ENCODE measurements around the gene DNALI1. TPM values are rescaled to one million over a fixed set of nuclear protein-coding genes. Genes with fewer than 3 reads are reported as not detected.

Gene DNALI1
- total and polyA plus RNA-seq, 4 donors, result 17.8 to 48.5 (median 26.0) TPM

DNA sequence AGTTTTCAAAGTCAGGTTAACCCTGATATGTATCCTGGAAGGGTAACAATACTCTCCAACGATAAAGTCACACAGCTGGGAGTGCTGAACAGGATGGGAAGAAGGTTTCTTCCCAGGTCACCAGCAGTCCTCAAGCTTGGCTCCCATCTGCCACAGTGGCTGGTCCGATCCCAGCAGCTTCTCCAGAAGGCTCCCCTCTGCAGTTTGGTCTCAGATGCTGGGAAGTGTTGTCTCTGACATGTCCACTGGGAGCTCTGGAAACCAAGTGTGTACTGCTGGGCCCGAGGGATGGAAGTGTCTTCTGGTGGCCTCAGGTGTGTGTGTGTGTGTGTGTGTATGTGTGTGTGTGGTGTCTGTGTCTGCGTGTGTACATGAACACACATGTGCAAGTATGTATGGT is 55.4 kb downstream of the DNALI1 start:
- H3K9ac ChIP-seq (ENCODE audit: insufficient read depth in 1 of 2, low read length in 2 of 2), result no peak overlapping the region
- TF ChIP-seq, protein P1, sequence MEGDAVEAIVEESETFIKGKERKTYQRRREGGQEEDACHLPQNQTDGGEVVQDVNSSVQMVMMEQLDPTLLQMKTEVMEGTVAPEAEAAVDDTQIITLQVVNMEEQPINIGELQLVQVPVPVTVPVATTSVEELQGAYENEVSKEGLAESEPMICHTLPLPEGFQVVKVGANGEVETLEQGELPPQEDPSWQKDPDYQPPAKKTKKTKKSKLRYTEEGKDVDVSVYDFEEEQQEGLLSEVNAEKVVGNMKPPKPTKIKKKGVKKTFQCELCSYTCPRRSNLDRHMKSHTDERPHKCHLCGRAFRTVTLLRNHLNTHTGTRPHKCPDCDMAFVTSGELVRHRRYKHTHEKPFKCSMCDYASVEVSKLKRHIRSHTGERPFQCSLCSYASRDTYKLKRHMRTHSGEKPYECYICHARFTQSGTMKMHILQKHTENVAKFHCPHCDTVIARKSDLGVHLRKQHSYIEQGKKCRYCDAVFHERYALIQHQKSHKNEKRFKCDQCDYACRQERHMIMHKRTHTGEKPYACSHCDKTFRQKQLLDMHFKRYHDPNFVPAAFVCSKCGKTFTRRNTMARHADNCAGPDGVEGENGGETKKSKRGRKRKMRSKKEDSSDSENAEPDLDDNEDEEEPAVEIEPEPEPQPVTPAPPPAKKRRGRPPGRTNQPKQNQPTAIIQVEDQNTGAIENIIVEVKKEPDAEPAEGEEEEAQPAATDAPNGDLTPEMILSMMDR (IDR thresholded peaks at IDR 0.05; ENCODE audit: control extremely low read depth, extremely low read depth), result no peak
- no peaks in the 10 kb centered on the region for H3K36me3 ChIP-seq (ENCODE audit: control insufficient read depth in 4 of 4, insufficient read depth in 4 of 4, low read length in 4 of 4)
- peaks cover 0 to 4% (median 0%) of the 10 kb centered on the region in 4 donors for H3K9me3 ChIP-seq (ENCODE audit: control insufficient read depth in 4 of 4, insufficient read depth in 3 of 4, low read length in 3 of 4)
- DNase-seq (no peak), ATAC-seq (ENCODE audit: insufficient read depth, low FRiP score) (no peak)
- H3K4me1 ChIP-seq (ENCODE audit: control insufficient read depth in 5 of 5, insufficient read depth in 5 of 5, low read length in 5 of 5), result no peaks in the 10 kb centered on the region
- peaks cover 0 to 32% (median 0%) of the 10 kb centered on the region in 3 donors for H3K27me3 ChIP-seq (ENCODE audit: control insufficient read depth in 3 of 3, insufficient read depth in 3 of 3, low read length in 2 of 3)
- H3K27ac ChIP-seq (ENCODE audit: low read depth in 1 of 2, low read length in 1 of 2), result no peak overlapping the region
- WGBS, 2 donors, result 71 to 90% methylated on average over 4 of the region's 4 CpGs
- H3K4me3 ChIP-seq, result no peak overlapping the region

DNA sequence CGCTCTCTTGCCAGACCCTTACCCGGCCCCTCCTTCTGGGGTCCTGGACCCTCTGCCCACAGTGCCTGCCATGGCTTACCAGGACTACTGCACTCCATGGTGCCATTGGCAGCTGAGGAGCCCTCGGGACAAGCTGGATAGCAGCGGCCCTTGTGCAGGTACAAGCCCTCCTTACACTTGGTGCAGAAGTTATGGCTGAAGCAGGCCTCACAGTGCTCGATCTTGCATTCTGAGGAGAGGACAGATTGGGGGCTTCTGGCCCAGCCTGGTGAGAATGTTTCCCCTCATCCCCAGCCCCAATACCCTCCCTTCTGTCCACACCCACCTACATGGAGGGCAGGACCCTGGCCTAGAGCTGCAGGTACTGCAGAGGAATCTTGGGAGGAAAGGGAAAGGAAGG is 57.4 kb downstream of the DNALI1 start:
- Histone ChIP-seq H3K27ac (ENCODE audit: low read depth in 1 of 2, low read length in 1 of 2) (no peak overlapping the region), H3K4me3 (no peak overlapping the region), H3K36me3 (ENCODE audit: control insufficient read depth in 4 of 4, insufficient read depth in 4 of 4, low read length in 4 of 4) (no peaks in the 10 kb centered on the region), H3K9me3 (ENCODE audit: control insufficient read depth in 4 of 4, insufficient read depth in 3 of 4, low read length in 3 of 4) (peaks cover 0 to 4% (median 0%) of the 10 kb centered on the region in 4 donors), H3K4me1 (ENCODE audit: control insufficient read depth in 5 of 5, insufficient read depth in 5 of 5, low read length in 5 of 5) (no peaks in the 10 kb centered on the region), H3K27me3 (ENCODE audit: control insufficient read depth in 3 of 3, insufficient read depth in 3 of 3, low read length in 2 of 3) (peaks cover 0 to 22% (median 3%) of the 10 kb centered on the region in 3 donors), H3K9ac (ENCODE audit: insufficient read depth in 1 of 2, low read length in 2 of 2) (no peak overlapping the region)
- TF ChIP-seq, protein P1 (IDR thresholded peaks at IDR 0.05; ENCODE audit: control extremely low read depth, extremely low read depth), result no peak
- DNase-seq (no peak), ATAC-seq (ENCODE audit: insufficient read depth, low FRiP score) (no peak)
- WGBS, 2 donors, result 86 to 88% methylated on average over 5 of the region's 5 CpGs

DNA sequence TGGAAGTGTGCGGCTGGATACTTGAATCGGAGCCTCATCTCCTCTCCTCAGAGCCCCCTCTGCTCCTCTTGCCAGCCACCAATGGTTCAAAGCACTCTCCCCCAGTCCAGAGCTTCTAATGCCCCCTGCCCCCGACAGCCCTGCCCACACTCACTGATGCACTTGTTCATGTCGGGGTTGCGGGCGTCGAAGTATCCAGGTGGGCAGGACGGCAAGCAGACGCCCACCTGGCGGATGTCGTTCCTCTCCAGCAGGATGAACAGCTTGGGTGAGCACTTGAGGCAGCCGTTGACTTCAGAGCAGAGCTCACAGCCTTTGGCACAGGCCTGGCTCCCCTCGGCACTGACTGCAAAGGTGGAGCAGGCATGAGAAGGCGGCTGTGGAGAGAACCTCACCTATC is 59.6 kb downstream of the DNALI1 start:
- DNase-seq, result no peak
- H3K36me3 ChIP-seq (ENCODE audit: control insufficient read depth in 4 of 4, insufficient read depth in 4 of 4, low read length in 4 of 4), result no peaks in the 10 kb centered on the region
- no peak overlapping the region for H3K9ac ChIP-seq (ENCODE audit: insufficient read depth in 1 of 2, low read length in 2 of 2)
- peaks cover 0 to 18% (median 3%) of the 10 kb centered on the region in 3 donors for H3K27me3 ChIP-seq (ENCODE audit: control insufficient read depth in 3 of 3, insufficient read depth in 3 of 3, low read length in 2 of 3)
- no peak for ATAC-seq (ENCODE audit: insufficient read depth, low FRiP score)
- peaks cover 0 to 4% (median 0%) of the 10 kb centered on the region in 4 donors for H3K9me3 ChIP-seq (ENCODE audit: control insufficient read depth in 4 of 4, insufficient read depth in 3 of 4, low read length in 3 of 4)
- TF ChIP-seq, protein P1 (IDR thresholded peaks at IDR 0.05; ENCODE audit: control extremely low read depth, extremely low read depth), result no peak
- H3K4me1 ChIP-seq (ENCODE audit: control insufficient read depth in 5 of 5, insufficient read depth in 5 of 5, low read length in 5 of 5), result no peaks in the 10 kb centered on the region
- no peak overlapping the region for H3K4me3 ChIP-seq
- 75 to 84% methylated on average over 14 of the region's 14 CpGs for WGBS, 2 donors
- H3K27ac ChIP-seq (ENCODE audit: low read depth in 1 of 2, low read length in 1 of 2), result no peak overlapping the region

Small RNAs within 50 kb of the gene (small RNA-seq; reads per million reads assigned to genes)
- gene AL034379.1 (ENCODE audit: low replicate concordance), result not detected

Other genes starting within 250 kb of the DNALI1 start
- 10 to 100 TPM; 27.1 to 40.2 TPM for gene ZC3H12A, start 82.4 kb upstream of the DNALI1 start, total RNA-seq
- 100 to 1,000 TPM in 1 of 2 donors, 10 to 100 TPM in 1; 19.1 to 125 TPM for gene ZC3H12A, start 82.4 kb upstream of the DNALI1 start, polyA plus RNA-seq
- 10 to 100 TPM; 54.0 to 63.7 TPM for gene MEAF6, start 42.2 kb upstream of the DNALI1 start, total RNA-seq
- 10 to 100 TPM; 36.9 to 68.2 TPM for gene MEAF6, start 42.2 kb upstream of the DNALI1 start, polyA plus RNA-seq
- gene SNIP1, start 2.6 kb upstream of the DNALI1 start, total RNA-seq, result 10 to 100 TPM; 14.2 to 22.4 TPM
- 1 to 10 TPM; 4.5 to 5.4 TPM for gene SNIP1, start 2.6 kb upstream of the DNALI1 start, polyA plus RNA-seq
- 10 to 100 TPM; 41.1 to 47.5 TPM for gene GNL2, start 39.0 kb downstream of the DNALI1 start, total RNA-seq
- gene GNL2, start 39.0 kb downstream of the DNALI1 start, polyA plus RNA-seq, result 100 to 1,000 TPM in 1 of 2 donors, 10 to 100 TPM in 1; 39.3 to 148 TPM
- 1 to 10 TPM in 1 of 2 donors, under 1 TPM in 1; 0.43 to 1.7 TPM for gene RSPO1, start 78.0 kb downstream of the DNALI1 start, total RNA-seq
- gene RSPO1, start 78.0 kb downstream of the DNALI1 start, polyA plus RNA-seq, result 1 to 10 TPM in 1 of 2 donors, under 1 TPM in 1; 0.93 to 1.4 TPM
- gene CDCA8, start 135.6 kb downstream of the DNALI1 start, total RNA-seq, result 1 to 10 TPM in 1 of 2 donors, under 1 TPM in 1; 0.80 to 1.4 TPM
- gene CDCA8, start 135.6 kb downstream of the DNALI1 start, polyA plus RNA-seq, result 1 to 10 TPM; 1.8 to 2.2 TPM
- gene EPHA10, start 208.2 kb downstream of the DNALI1 start, total RNA-seq, result 1 to 10 TPM in 1 of 2 donors, not detected in 1; 1.7 TPM
- gene EPHA10, start 208.2 kb downstream of the DNALI1 start, polyA plus RNA-seq, result under 1 TPM; 0.20 to 0.26 TPM
- gene MANEAL, start 236.9 kb downstream of the DNALI1 start, total RNA-seq, result 1 to 10 TPM; 2.3 to 8.1 TPM
- gene MANEAL, start 236.9 kb downstream of the DNALI1 start, polyA plus RNA-seq, result 1 to 10 TPM; 2.8 to 4.0 TPM

Data from lung (tissue), 13 donors.